IMR-90 (cell line): Measurements from ENCODE around the gene CPEB3. TPM values are rescaled to one million over a fixed set of nuclear protein-coding genes. Genes with fewer than 3 reads are reported as not detected.

Experiments used
- ATAC-seq: fragments of 200-7000 bp; cut with Tn5 transposase; 2 replicates; pipeline ENCODE4 v1.9.1; 2020; ENCODE audit warnings: low read depth, mild to moderate bottlenecking, moderate library complexity
- BruUV-seq: library from RNA; stranded (reverse); fragments of 400-500 nt; replicated peaks from 2 replicates; lab custom pipeline; 2021; lab: Mats Ljungman, UMichigan
- CTCF ChIA-PET: fragments of 300-600 bp; formaldehyde crosslinking; extraction: SDS; loops from one replicate; lab custom pipeline; 2021; ENCODE audit warnings: antibody characterized with exemption; lab: Yijun Ruan, JAX
- POLR2A ChIA-PET: fragments of 300-600 bp; sonication (Branson Sonifier 250); formaldehyde crosslinking; loops from one replicate; lab custom pipeline; 2022; ENCODE audit warnings: antibody characterized with exemption; ENCODE audit not compliant: unreplicated experiment; lab: Charles Lee
- DNase-seq: peaks from one replicate; pipeline ENCODE4 v3.0.0; 2013
- H2AFZ ChIP-seq: replicated peaks from 2 replicates; pipeline ENCODE3; 2013; ENCODE audit warnings: low read length, mild to moderate bottlenecking; ENCODE audit not compliant: poor library complexity
- H2AK5ac ChIP-seq: 2 replicates; pipeline ENCODE4 v1.6.1; 2013; ENCODE audit warnings: low read depth, low read length, inconsistent platforms
- H2AK9ac ChIP-seq: replicated peaks from 2 replicates; pipeline ENCODE3; 2013; ENCODE audit warnings: mild to moderate bottlenecking, low read depth, low read length, moderate library complexity; ENCODE audit not compliant: poor library complexity
- H2BK120ac ChIP-seq: 2 replicates; pipeline ENCODE4 v1.6.1; 2013; ENCODE audit warnings: low read depth, low read length, inconsistent platforms
- H2BK15ac ChIP-seq: 3 replicates; pipeline ENCODE4 v1.6.1; 2013; ENCODE audit warnings: low read depth, low read length, inconsistent platforms
- H2BK20ac ChIP-seq: 2 replicates; pipeline ENCODE4 v1.6.1; 2013; ENCODE audit warnings: low read depth, mild to moderate bottlenecking, inconsistent platforms, low read length, moderate library complexity
- H2BK5ac ChIP-seq: 2 replicates; pipeline ENCODE4 v1.6.1; 2013; ENCODE audit warnings: mild to moderate bottlenecking, low read depth, low read length, inconsistent platforms; ENCODE audit not compliant: poor library complexity, severe bottlenecking
- H3K14ac ChIP-seq: replicated peaks from 2 replicates; pipeline ENCODE4 v1.6.1; 2013; ENCODE audit warnings: low read depth, low read length, inconsistent platforms
- H3K18ac ChIP-seq: 2 replicates; pipeline ENCODE4 v1.6.1; 2013; ENCODE audit warnings: low read depth, low read length, control low read depth
- H3K23ac ChIP-seq: 2 replicates; pipeline ENCODE4 v1.6.1; 2013; ENCODE audit warnings: low read depth, low read length, inconsistent platforms
- H3K27ac ChIP-seq: 2 replicates; pipeline ENCODE4 v1.5.1; 2013; ENCODE audit warnings: mild to moderate bottlenecking, control low read depth, low read length; ENCODE audit not compliant: insufficient read depth
- H3K27me3 ChIP-seq: 2 replicates; pipeline ENCODE4 v1.6.1; 2013; ENCODE audit warnings: low read length; ENCODE audit not compliant: control insufficient read depth, insufficient read depth
- H3K36me3 ChIP-seq: 2 replicates; pipeline ENCODE4 v1.6.1; 2013; ENCODE audit warnings: low read length, mixed read lengths; ENCODE audit not compliant: control insufficient read depth, insufficient read depth
- H3K4ac ChIP-seq: 2 replicates; pipeline ENCODE4 v1.6.1; 2013; ENCODE audit warnings: low read depth, low read length, inconsistent platforms
- H3K4me1 ChIP-seq: 2 replicates; pipeline ENCODE4 v1.6.1; 2013; ENCODE audit warnings: low read length, mixed read lengths; ENCODE audit not compliant: control insufficient read depth, insufficient read depth
- H3K4me2 ChIP-seq: 2 replicates; pipeline ENCODE4 v1.6.1; 2013; ENCODE audit warnings: low read depth, mild to moderate bottlenecking, control low read depth, low read length, moderate library complexity
- H3K4me3 ChIP-seq: 2 replicates; pipeline ENCODE4 v1.5.1; 2013; ENCODE audit warnings: low read depth, mild to moderate bottlenecking, control low read depth, low read length, moderate library complexity; ENCODE audit not compliant: insufficient read depth
- H3K56ac ChIP-seq: 2 replicates; pipeline ENCODE4 v1.6.1; 2013; ENCODE audit warnings: low read length, inconsistent platforms; ENCODE audit not compliant: insufficient read depth; ENCODE audit errors: extremely low read depth
- H3K79me1 ChIP-seq, 2 experiments: 2 replicates each; pipeline ENCODE4 v1.6.1; 2013; ENCODE audit warnings: low read length in 2 of 2, inconsistent platforms in 1 of 2, low read depth in 1 of 2
- H3K9ac ChIP-seq: 2 replicates; pipeline ENCODE4 v1.6.1; 2013; ENCODE audit warnings: low read depth, low read length, control low read depth
- H3K9me1 ChIP-seq: 2 replicates; pipeline ENCODE4 v1.6.1; 2013; ENCODE audit warnings: low read length, inconsistent platforms; ENCODE audit not compliant: insufficient read depth
- H3K9me3 ChIP-seq: 2 replicates; pipeline ENCODE4 v1.6.1; 2013; ENCODE audit warnings: low read length; ENCODE audit not compliant: control insufficient read depth, insufficient read depth
- H4K20me1 ChIP-seq: 2 replicates; pipeline ENCODE4 v1.6.1; 2013; ENCODE audit warnings: low read length, inconsistent platforms; ENCODE audit not compliant: insufficient read depth
- H4K5ac ChIP-seq: 2 replicates; pipeline ENCODE4 v1.6.1; 2013; ENCODE audit warnings: mild to moderate bottlenecking, low read depth, low read length, control low read depth
- H4K8ac ChIP-seq, 2 experiments: 2 replicates each; pipeline ENCODE4 v1.6.1; 2013; ENCODE audit warnings: low read depth in 2 of 2, low read length in 2 of 2, control low read depth in 1 of 2, inconsistent platforms in 1 of 2
- H4K91ac ChIP-seq: 2 replicates; pipeline ENCODE4 v1.6.1; 2013; ENCODE audit warnings: low read depth, low read length, inconsistent platforms; ENCODE audit not compliant: insufficient read depth
- CHD1 ChIP-seq: IDR thresholded peaks from 2 replicates; pipeline ENCODE4 v1.6.1; 2012; ENCODE audit warnings: low read depth, low read length, improper control_type of control experiment
- NFE2L2 ChIP-seq: fragments of 150-350 bp; IDR thresholded peaks from 2 replicates; pipeline ENCODE4 v1.6.1; 2016; ENCODE audit warnings: low read depth, mild to moderate bottlenecking, low read length
- WGBS, 2 experiments: methylation state at CpG; one replicate each; pipeline versions ENCODE4 v1.1.5 to v1.1.7; 2013; ENCODE audit warnings: missing lambda C conversion rate in 2 of 2; ENCODE audit not compliant: insufficient read length in 1 of 2; ENCODE audit errors: extremely low coverage in 2 of 2; 5-methylcytosine and 5-hydroxymethylcytosine counted together
- dilution Hi-C: fragments of 300-500 bp; cut with HindIII; formaldehyde crosslinking; loops from one replicate; pipeline ENCODE4 v1.14.3; 2018; ENCODE audit warnings: low sequenced_read_pairs; ENCODE audit not compliant: unreplicated experiment
- in situ Hi-C: fragments of 300-500 bp; cut with MboI; formaldehyde crosslinking; loops from 3 replicates; pipeline ENCODE4 v1.14.3; 2019; ENCODE audit warnings: low sequenced_read_pairs, inconsistent platforms, mixed read lengths
- intact Hi-C: fragments of 100-400 bp; cut with micrococcal nuclease; formaldehyde crosslinking; loops from 2 replicates; pipeline ENCODE4 v1.10.0; 2022
- polyA plus RNA-seq, 3 experiments: library from polyadenylated mRNA; depleted of rRNA; stranded (reverse); fragments of >200 nt; gene quantifications; 2 replicates each; pipeline ENCODE4 v1.2.3, GENCODE V29; 2012; ENCODE audit warnings: low replicate concordance in 1 of 3
- total RNA-seq: library from RNA; depleted of rRNA; stranded (reverse); fragments of >200 nt; gene quantifications from 2 replicates; pipeline ENCODE4 v1.2.3, GENCODE V29; 2012

CPEB3 gene
- total and polyA plus RNA-seq, 2 of the 4 experiments (the other 2 are of a cell fraction), result 0.18 to 0.36 TPM

- H3K4me1 ChIP-seq, result peaks cover 4% of the 10 kb centered on the region
Observed at GRCh38 chr10:92080244-92080643, 210.6 kb downstream of the CPEB3 start.

More at GRCh38 chr10:92080244-92080643, 210.6 kb downstream of the CPEB3 start:
- H4K8ac ChIP-seq, result no peak overlapping the region
- ChIA-PET POLR2A (no interaction called here), CTCF (interaction anchor here (0.6 to 0.7 kb wide), 3 partner anchors 10 to 420 kb away, joined by 3 to 4 read pairs (median 3); no protein-coding TSS in a partner anchor)
- H3K23ac ChIP-seq, result no peak overlapping the region
- no peak for ATAC-seq
- TF ChIP-seq NFE2L2, result no peak
- TF ChIP-seq CHD1, result no peak
- dilution Hi-C loops, result no loop called here
- H3K4me2 ChIP-seq, result no peak overlapping the region
- no peak overlapping the region for H2BK5ac ChIP-seq
- no peak overlapping the region for H2AFZ ChIP-seq
- H3K27me3 ChIP-seq, result no peaks in the 10 kb centered on the region
- no peaks in the 10 kb centered on the region for H4K20me1 ChIP-seq
- WGBS, 2 experiments, result no CpG with 5 or more reads among the region's 3 CpGs
- no peaks in the 10 kb centered on the region for H3K79me1 ChIP-seq
- BruUV-seq, result no TSS peak
- no peak overlapping the region for H2AK5ac ChIP-seq
- H2BK20ac ChIP-seq, result no peak overlapping the region
- no peaks in the 10 kb centered on the region for H3K36me3 ChIP-seq
- H3K14ac ChIP-seq, result no peak overlapping the region
- H3K9ac ChIP-seq, result no peak overlapping the region
- H3K56ac ChIP-seq, result no peak overlapping the region
- H3K27ac ChIP-seq, result no peak overlapping the region
- H2BK15ac ChIP-seq, result no peak overlapping the region
- H2BK120ac ChIP-seq, result no peak overlapping the region
- 0 out of 2 replicates have a peak, but pooled peaks cover 2% of the 10 kb centered on the region for H3K9me1 ChIP-seq
- H3K18ac ChIP-seq, result no peak overlapping the region
- no peak overlapping the region for H3K4ac ChIP-seq
- no peak overlapping the region for H3K4me3 ChIP-seq
- no peak for DNase-seq
- no peak overlapping the region for H4K91ac ChIP-seq
- in situ Hi-C loops, result no loop called here
- H3K9me3 ChIP-seq, result no peaks in the 10 kb centered on the region
- H2AK9ac ChIP-seq, result no peak overlapping the region
- intact Hi-C loops, result loop anchor here (10.0 kb wide), 1 partner anchor 495 kb away; the partner anchor contains the start of gene IDE
- no peak overlapping the region for H4K5ac ChIP-seq
